HG02840 (cell line): Measurements from ENCODE around the gene FARP1.

ENCODE experiments used
- ATAC-seq: cut with Tn5 transposase; IDR thresholded peaks from one replicate; pipeline ENCODE4 v1.9.1; 2021; ENCODE audit warnings: mild to moderate bottlenecking, moderate library complexity, moderate number of reproducible peaks; ENCODE audit not compliant: unreplicated experiment, low FRiP score

The FARP1 gene

DNA sequence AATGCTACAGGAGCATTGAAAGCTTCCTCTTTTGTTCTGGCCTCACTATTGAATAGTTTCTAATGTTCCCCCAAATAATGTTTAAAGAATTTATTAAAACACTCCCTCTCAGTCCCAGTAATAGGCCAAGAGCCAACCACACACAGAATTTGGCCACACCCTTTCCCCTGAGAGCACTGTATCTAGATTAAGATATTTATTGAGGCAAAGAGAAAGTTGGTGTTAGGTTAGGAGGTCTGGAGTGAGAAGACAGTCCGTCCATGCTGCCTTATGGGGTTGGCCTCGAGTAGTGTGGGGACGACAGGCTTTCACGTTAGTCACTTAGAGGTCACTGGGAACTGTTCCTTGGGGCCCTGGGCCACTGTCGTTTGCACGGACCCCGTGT lies 157.1 kb downstream of the FARP1 start:
- no peak for ATAC-seq

DNA sequence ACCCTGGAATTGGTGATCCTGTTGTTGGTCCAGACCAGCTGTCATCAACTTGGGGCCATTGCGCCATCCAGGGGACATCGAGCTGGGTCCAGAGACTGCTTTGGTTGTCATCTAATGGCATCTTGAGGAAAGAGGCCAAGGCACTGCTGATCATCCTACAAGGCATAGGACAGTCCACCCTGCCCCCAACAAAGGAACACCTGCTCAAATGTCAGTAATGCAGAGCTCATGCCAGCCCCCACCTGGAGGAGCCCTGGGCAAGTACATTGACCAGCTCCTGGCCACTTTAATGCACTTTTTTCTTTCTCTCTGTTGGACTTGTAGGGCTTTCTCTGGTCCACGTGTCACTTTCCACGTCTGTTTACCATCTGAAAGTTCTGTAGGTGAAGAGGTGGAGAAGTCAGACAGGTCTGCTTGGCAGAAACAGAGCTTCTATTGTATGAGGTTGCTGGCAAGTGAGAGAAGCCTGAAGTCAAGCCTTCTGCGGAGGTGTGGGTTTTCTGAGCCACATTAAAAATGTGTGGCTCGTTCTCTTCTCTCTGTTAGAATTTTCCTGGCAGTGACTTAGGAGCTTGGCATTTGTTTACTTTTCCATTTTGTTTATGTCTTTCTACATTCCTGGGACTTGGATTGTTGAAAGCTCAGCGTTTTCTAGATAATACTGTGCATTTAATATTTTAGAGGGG lies 158.2 kb downstream of the FARP1 start:
- no peak for ATAC-seq

DNA sequence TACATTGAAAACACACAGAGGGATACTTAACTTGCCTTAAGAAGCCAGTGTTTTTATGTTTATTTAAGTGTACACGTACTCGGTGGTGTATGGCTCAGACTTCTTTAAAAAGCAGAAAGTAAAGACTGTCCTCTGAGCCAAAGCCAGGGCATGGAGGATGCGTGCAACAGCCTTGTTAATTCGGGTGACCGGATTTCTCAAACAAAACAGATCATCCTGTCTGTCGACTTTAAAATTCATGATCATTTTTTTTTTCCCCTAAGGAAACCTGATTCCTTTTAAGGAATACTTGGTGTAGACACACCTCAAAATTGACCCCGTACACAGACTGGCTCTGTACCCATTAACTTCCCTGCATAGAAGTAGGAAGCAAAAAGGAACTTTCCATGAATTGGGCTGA lies 158.8 kb downstream of the FARP1 start:
- ATAC-seq: no peak

DNA sequence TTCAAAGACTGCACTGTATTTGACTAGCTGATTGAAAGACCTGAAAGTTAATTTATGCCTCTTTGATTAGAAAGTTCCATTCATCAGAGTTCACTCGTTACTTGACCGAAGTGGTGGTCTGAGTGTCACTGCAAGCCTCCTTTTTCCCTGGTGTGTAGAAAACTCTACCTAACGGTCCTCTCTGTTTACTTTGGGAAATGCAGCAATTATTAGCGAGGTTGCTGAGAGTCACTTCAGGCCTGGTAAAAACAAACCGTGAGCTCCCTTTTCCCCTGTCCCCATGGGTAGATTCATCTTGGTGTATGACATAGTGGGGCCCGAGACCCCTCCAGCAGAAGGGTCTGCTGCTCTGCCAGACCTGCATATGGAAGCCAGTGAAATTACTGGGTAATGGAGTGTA lies 161.0 kb downstream of the FARP1 start:
- ATAC-seq: no peak

DNA sequence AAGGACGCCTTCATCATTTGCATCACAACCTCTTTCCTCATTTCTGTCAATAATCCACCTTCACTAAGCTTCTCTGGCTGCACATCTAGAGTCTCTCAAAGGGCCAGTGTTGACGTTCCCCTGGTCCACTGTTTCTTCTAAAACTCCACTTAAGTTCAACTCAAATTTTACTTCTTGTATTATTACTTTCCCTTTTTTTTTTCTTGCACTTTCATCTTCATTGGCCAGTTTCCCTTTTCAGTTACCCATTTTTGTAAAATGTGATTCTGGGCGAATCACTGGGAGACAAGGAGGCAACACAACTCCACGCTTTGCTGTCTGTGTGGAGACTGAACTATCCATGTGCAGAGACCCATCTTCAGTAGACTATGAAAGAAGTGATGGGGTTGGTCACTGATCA lies 162.8 kb downstream of the FARP1 start:
- no peak for ATAC-seq

DNA sequence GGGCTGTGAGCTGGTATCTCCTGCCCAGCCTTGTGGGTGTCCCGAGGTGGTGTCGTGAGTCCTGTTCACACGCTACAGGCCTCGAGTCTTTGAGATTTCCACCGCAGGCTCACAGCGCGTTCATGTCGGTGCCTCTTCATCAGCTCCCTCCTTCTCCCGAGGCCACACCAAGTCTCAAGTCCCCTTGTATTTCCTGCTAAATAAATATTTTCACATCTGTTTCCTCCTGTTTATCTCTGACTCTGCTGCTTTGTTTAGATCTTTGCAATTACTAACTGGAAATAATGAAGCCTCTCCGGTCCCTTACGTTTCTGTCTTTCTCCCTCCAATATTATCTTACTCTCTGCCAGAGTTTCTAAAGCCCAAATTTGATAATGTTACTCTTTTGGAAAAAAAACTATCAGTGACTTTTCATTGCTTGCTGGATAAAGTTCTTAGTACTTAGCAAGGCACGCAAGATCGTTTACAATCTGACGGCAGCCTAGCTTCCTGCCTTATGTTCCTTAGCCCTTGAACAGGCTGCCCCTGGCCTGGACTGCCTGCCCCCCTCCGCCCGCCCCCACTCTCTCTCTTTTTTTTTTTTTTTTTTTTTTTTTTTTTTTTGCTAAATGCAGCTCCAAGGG lies 164.7 kb downstream of the FARP1 start:
- ATAC-seq: no peak

DNA sequence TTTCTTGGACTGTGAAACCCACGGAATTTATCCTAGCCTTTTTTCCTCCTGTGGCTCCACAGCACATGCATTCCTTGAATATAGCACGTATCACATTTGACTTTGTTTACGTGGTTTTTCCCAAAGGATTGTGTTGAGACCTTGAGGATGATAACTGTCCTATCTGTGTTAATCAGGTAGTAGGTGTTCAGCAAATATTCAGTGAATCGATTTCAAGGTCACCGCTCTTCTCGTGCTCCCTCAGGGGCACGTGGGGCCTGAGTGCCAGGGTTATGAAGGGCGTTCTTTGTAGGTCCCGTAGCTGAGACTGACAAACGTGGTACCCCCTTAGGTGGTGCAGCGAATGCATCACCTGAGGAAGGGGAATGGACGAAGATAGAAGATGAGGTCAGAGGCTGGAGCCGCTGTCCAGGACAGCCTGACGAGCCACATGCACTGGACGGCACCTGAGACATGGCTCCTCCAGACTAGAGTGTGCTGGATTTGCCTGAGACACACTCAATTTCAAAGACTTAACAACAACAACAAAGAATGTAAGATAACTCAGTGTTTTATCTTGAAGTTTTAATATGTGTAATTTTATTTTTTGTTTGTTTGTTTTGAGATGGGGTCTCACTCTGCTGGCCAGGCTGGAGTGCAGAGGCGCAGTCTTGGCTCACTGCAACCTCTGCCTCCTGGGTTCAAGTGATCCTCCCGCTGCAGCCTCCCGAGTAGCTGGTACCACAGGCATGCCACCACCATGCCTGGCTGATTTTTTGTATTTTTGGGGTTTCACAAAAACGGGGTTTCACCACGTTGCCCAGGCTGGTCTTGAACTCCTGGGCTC lies 165.4 kb downstream of the FARP1 start:
- no peak for ATAC-seq

DNA sequence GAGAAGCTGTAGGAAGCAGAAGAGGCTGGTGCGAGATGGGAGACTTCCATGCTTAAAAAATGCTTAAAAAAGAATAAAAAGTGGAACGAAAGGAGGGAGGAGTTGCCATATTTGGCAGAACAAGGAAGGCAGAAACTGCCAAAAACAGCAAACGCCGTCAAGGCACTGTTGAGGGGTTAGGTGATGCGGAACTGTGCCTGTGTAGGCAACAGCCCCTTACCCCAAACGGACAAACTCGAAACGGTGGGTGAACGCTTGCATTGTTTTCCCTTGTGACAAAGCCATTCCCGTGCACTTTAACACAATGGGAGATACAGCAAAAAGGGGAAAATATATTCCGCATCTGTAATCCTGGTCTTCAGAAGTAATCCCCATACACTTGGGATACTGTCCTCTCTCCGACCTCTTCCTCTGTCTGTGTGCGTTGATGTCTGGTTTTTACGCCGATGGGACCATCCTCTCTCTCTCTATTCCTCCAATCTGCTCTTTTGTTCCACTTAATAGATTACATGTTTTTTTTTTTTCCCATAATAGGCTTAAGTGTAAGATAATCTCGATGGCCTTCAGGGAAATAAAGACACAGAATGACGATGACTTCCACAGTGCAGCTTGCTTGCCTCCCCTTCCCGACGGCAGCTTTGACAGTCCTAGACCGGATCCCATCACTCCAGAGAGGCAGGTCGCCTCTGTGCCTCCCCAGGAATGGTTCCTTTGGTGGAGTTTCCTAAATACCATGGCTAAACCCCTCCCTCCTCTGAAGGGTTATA lies 166.9 kb downstream of the FARP1 start:
- ATAC-seq: no peak

DNA sequence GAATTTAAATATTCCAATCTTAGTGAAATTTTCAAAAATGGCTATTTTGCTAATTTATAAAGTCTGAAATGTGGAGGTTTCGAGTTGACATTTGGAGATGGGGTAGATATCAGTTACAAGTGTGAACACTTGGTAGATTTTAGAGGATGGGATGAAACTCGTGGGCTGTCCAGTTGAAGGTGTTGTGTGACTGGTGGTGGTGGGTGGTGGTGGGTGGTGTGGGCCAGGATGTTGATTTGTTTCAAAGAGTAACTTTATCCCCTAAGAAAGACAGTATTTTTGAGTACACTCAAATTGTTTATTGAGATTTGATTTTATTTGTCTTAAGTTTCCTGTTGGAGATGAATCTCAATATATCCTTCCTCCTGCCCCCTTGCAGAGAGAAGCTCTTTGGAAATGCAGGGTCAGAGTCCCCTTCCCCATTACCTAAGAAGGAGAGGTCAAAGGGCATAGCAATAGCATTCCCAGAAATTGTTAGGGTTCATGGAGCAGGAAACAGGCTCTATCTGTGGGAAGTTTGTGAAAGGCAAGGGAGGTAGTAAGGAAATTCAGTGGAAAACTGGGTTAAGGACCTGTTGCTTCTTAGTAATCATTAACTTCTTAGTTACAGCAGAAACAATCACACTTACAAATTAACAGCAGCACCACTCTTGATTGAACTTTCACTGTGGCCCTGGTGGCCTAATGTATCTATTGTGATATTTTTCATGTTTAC lies 167.7 kb downstream of the FARP1 start:
- no peak for ATAC-seq

DNA sequence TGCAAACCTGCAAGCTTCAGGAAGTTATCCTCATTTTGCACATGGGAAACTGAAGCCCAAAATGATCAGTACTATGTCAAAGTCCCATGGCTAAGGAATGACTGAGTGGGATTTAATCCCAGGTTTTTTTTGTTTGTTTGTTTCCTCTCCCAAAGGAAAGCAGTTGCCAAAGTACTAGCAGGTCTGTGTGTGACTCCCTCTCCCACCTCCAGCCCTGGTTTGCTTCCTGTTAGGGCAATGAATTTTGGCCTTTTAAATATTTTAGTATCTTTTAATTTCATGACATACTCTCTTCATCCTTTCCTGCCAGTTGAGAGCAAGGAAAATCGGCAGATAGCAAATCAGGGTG lies 168.3 kb downstream of the FARP1 start:
- ATAC-seq: no peak

DNA sequence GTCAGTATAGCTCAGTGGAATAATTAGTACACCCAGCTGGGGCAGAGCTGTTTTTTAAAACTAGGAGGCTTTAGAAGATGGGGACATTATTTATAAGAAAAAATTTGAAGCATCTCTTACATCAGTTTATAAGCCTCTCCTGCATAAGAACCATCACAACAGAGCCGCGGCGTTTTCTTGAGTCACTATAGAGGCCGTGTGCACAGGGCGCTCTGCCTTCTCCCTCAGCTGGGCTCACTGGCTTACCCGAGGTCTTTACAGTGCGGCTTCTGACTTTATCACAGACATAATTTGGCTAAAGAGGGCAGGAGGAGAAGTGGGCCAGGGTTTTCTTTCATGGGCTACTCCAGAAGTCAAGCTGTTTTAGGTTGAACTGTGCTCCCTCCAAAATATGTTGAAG lies 169.7 kb downstream of the FARP1 start:
- no peak for ATAC-seq

DNA sequence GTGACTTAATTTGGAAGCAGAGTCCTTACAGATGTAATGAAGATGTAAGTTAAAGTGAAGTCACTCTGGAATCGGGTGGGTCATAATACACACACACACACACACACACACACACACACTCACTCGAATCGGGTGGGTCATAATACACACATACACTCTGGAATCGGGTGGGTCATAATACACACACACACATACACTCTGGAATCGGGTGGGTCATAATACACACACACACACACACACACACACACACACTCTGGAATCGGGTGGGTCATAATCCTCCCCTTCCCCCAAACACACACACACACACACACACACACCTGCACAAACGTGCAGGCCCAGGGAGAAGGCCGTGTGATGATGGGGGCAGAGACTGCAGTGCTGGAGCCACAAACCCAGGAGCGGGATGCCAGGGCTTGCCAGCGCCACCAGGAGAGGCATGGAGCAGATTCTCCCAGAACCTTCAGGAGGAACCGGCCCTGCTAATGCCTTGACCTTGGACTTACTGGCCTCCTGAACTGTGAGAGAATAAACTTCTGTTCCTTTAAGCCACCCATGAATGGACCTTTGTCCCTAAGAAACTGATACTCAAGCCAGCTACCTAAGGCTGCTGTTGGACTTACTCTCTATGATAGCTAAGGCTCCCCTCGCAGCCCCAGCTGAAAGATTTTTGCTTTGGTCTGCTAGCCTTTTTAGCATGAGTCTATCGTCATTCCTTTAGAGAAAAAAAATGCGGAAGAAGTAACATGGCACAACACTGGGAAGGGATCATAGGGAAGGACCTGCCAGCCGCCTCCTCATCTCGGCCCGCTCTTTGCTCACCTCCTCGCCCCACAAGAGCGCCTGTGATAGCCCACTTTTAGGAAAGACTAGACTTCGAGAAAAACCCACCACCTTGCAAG lies 170.4 kb downstream of the FARP1 start:
- no peak for ATAC-seq

DNA sequence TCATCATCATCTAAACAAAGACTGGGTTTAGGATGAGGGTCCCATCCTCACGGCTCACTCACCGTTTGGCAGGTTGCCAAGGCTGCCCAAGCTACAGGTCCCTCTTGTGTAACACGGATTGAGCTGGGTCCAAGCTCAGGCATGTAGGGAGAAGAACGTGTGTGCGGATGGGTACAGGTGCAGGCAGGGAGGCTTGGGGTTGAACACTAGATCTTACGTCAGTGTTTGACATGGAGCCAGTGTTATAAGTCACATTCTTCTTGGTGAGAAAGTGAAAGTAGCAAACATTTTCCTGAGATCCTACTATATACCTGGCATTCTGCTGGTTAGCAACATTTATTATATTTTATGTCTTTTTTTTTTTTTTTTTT lies 171.0 kb downstream of the FARP1 start:
- no peak for ATAC-seq

DNA sequence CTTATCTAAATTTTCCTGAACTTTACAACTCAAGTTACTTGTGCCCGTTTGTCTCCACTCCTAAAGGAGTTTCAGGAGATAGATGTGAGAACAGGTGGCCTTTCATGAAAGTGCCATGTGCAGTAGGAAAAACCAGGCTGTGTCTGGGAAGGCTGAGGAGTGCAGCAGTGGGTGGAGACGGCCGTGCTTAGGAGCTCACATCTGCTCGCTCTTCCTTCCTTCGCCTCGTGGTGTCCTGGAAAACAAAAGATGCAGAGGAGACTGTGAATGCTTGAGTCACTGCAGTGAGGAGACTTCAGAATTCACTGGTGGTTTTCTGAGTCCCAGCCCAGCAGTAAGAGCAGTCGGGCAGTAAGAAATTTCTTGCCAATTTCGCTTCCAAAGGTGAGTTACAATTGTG lies 172.6 kb downstream of the FARP1 start:
- no peak for ATAC-seq

DNA sequence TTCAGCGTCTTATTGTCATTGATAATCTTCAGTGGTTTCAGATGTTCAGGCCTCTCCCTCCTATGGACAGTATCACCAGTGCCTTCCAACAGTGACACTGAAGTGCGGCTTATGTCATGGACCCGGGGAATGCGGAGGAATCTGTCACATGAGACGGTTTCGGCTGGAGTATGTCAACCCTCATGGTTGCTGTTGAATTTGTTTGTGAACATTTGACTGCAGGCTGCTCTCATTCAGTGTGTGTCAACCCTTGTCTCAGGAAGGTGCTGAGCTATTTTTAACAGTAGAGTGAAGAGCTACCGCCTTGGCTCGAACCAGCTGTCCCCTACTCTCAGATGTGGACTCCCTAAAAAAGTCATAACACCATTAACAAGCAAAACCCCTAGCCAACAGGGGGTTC lies 173.0 kb downstream of the FARP1 start:
- ATAC-seq: no peak

DNA sequence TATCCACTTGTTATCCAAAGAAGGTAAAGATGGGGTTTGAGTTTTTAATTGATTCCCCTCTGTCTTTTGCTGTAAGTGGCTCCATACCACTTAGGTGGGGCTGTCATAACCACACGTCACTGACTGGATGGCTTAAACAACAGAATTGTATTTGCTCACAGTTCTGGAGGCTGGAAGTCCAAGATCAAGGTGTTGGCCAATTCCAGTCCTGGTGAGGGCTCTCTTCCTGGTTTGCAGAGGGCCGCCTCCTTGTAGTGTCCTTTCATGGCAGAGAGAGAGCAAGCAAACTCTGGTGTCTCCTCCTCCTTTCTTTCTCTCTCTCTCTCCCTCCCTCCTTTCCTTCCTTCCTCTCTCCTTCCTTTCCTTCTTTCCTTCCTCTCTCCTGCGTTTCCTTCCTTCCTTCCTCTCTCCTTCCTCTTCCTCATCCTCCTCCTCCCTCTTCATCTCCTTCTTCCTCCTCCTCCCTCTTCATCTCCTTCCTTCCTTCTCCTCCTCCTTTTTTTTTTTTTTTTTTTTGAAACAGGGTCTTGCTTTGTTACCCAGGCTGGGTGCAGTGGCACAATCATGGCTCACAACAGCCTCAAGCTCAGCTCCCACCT lies 174.8 kb downstream of the FARP1 start:
- no peak for ATAC-seq

DNA sequence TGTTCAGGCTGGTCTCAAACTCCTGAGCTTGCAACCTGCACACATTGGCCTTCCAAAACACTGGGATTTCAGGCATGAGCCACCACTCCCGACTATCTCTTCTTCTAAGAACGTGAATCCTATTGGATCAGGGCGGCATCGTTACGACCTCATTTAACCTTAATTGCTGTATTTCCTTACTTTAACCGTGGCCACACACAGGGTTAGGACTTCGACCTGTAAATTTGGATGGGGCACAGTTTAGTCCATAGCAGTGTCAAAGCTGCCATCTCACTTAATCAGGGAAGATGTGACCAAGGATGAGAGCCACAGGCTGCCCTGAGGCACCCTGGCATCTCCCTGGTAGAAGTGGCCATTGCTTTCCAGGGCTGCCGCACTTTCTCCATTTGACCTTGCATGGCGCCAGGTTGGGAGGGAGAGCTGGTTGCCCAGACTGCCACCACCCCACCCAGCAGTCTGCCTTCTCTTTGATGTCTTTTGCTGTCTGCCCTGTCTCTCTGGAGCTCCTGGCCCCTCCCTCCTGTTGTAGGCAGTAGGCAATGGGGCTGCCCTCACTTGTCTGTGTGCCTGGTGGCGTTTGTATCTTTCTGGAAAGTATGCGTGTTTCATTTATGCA lies 175.5 kb downstream of the FARP1 start:
- ATAC-seq: no peak

DNA sequence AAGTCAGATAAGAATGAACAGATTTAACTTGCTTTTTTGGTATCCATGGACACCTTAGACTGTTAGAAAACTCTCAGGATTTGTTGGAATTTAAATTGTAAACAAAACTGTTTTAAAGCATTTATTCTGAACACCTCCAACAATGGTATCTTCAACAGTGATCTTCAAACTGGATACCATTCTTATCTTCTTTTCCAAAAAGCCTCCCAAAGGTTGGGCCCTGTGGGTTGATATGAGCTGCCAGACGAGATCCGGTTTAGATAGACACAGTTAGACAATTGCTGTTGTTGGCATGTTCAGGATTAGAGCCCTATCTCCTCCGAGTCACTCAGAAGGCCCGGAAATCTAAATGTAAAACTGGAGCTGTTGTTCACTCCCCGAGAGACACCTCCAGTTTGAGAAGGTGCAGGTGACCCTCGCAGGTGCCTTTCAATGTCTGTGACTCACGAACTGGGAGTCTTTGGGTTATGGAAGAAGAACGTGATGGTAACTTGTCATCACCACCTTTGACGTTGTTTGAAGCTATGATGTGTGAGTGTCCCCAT lies 177.7 kb downstream of the FARP1 start:
- no peak for ATAC-seq
